HepG2 (cell line): Measurements from ENCODE around the gene PLCB1. TPM values are rescaled to one million over a fixed set of nuclear protein-coding genes. Genes with fewer than 3 reads are reported as not detected.
A peak's percentile ranks its signal among the peaks of the same experiment; 100 is the strongest.

Experiments used
- CCAR2 ChIP-seq: fragments of 200-400 bp; formaldehyde crosslinking; optimal IDR thresholded peaks from 2 replicates; pipeline ENCODE3; 2018; ENCODE audit warnings: low read depth, mild to moderate bottlenecking, low read length, moderate library complexity
- ELF1 ChIP-seq: sonication (generic); formaldehyde crosslinking; IDR thresholded peaks from 2 replicates; pipeline ENCODE4 v1.4.0; 2020; ENCODE audit warnings: missing genetic modification reagents
- ELK4 ChIP-seq: sonication (generic); formaldehyde crosslinking; IDR thresholded peaks from 2 replicates; pipeline ENCODE4 v1.9.0; 2021; ENCODE audit warnings: missing genetic modification reagents, borderline replicate concordance
- FOXO4 ChIP-seq: sonication (generic); formaldehyde crosslinking; conservative IDR thresholded peaks from 2 replicates; pipeline ENCODE4 v1.8.1; 2023; ENCODE audit warnings: missing genetic modification reagents
- HES4 ChIP-seq: sonication (generic); formaldehyde crosslinking; IDR thresholded peaks from 2 replicates; pipeline ENCODE4 v1.9.0; 2021; ENCODE audit warnings: mild to moderate bottlenecking, missing genetic modification reagents, borderline replicate concordance
- KLF12 ChIP-seq: sonication (generic); formaldehyde crosslinking; IDR thresholded peaks from 2 replicates; pipeline ENCODE4 v1.4.0; 2020; ENCODE audit warnings: missing genetic modification reagents, borderline replicate concordance
- MBD4 ChIP-seq: IDR thresholded peaks from 2 replicates; pipeline ENCODE4 v1.6.1; 2012; ENCODE audit warnings: low read length, inconsistent platforms, borderline replicate concordance
- MXI1 ChIP-seq: IDR thresholded peaks from 3 replicates; pipeline ENCODE4 v1.6.1; 2012; ENCODE audit warnings: low read depth, low read length, inconsistent platforms, borderline replicate concordance
- MZF1 ChIP-seq: sonication (generic); formaldehyde crosslinking; IDR thresholded peaks from 2 replicates; pipeline ENCODE4 v1.8.1; 2023; ENCODE audit warnings: mild to moderate bottlenecking, missing genetic modification reagents, borderline replicate concordance
- NRL ChIP-seq: sonication (generic); formaldehyde crosslinking; IDR thresholded peaks from 2 replicates; pipeline ENCODE4 v1.5.0; 2020; ENCODE audit warnings: missing genetic modification reagents, mild to moderate bottlenecking, moderate library complexity, borderline replicate concordance
- PAF1 ChIP-seq: IDR thresholded peaks from 2 replicates; pipeline ENCODE4 v1.6.1; 2016; ENCODE audit warnings: missing genetic modification reagents, missing compliant biosample characterization
- POGZ ChIP-seq: sonication (generic); formaldehyde crosslinking; IDR thresholded peaks from 2 replicates; pipeline ENCODE4 v1.4.0; 2020; ENCODE audit warnings: mild to moderate bottlenecking, missing genetic modification reagents
- SRSF4 ChIP-seq: fragments of 200-400 bp; formaldehyde crosslinking; IDR thresholded peaks from one replicate; pipeline ENCODE4 v1.6.1; 2018; ENCODE audit warnings: mild to moderate bottlenecking, low read depth, low read length, moderate library complexity; ENCODE audit not compliant: poor library complexity, severe bottlenecking
- TFAP4 ChIP-seq: sonication (generic); IDR thresholded peaks from 2 replicates; pipeline ENCODE4 v1.6.1; 2016; ENCODE audit warnings: low read depth, borderline replicate concordance
- ZBTB44 ChIP-seq: sonication (generic); formaldehyde crosslinking; IDR thresholded peaks from 2 replicates; pipeline ENCODE4 v1.4.0; 2020; ENCODE audit warnings: missing genetic modification reagents
- ZIK1 ChIP-seq: sonication (generic); formaldehyde crosslinking; IDR thresholded peaks from 2 replicates; pipeline ENCODE4 v1.5.0; 2020; ENCODE audit warnings: mild to moderate bottlenecking, low read depth, missing genetic modification reagents, borderline replicate concordance
- ZNF17 ChIP-seq: sonication (generic); formaldehyde crosslinking; IDR thresholded peaks from 2 replicates; pipeline ENCODE4 v1.5.0; 2020; ENCODE audit warnings: mild to moderate bottlenecking, missing genetic modification reagents
- ZNF205 ChIP-seq: IDR thresholded peaks from 2 replicates; pipeline ENCODE4 v1.6.1; 2018; ENCODE audit warnings: missing biosample characterization, missing genetic modification reagents
- ZNF230 ChIP-seq: sonication (generic); formaldehyde crosslinking; IDR thresholded peaks from 2 replicates; pipeline ENCODE4 v1.4.0; 2020; ENCODE audit warnings: mild to moderate bottlenecking, missing genetic modification reagents
- ZNF441 ChIP-seq: sonication (generic); formaldehyde crosslinking; IDR thresholded peaks from 2 replicates; pipeline ENCODE4 v1.7.0; 2021; ENCODE audit warnings: missing genetic modification reagents, borderline replicate concordance
- ZNF75D ChIP-seq: sonication (generic); formaldehyde crosslinking; IDR thresholded peaks from 2 replicates; pipeline ENCODE4 v1.8.1; 2023; ENCODE audit warnings: missing genetic modification reagents, mild to moderate bottlenecking, borderline replicate concordance
- ZNF768 ChIP-seq: sonication (generic); formaldehyde crosslinking; IDR thresholded peaks from 2 replicates; pipeline ENCODE4 v1.4.0; 2020; ENCODE audit warnings: missing genetic modification reagents
- polyA plus RNA-seq, 8 experiments: library from polyadenylated mRNA; depleted of rRNA in 3 of 8; stranded (reverse) in 7 of 8; unstranded in 1 of 8; fragments of >200 nt; fragmentation: Illumina TruSeq in 4 of 8; extraction: Trizol in 4 of 8; gene quantifications; 2 replicates each; pipeline versions ENCODE4 v1.2.1 to v1.2.3, GENCODE V29; 2011 to 2016; ENCODE audit warnings: low read depth in 4 of 8, missing spikeins in 1 of 8, mixed read lengths in 1 of 8; ENCODE audit not compliant: insufficient read depth in 1 of 8
- total RNA-seq, 5 experiments: library from RNA; depleted of rRNA; stranded (reverse); fragments of >200 nt; fragmentation: Illumina TruSeq; extraction: Trizol; gene quantifications; 2 replicates each; pipeline ENCODE4 v1.2.3, GENCODE V29; 2016; ENCODE audit warnings: low read depth in 1 of 5
- TF ChIP-seq, protein P1 (sequence below): sonication (generic); formaldehyde crosslinking; IDR thresholded peaks from 2 replicates; pipeline ENCODE4 v1.5.0; 2020; ENCODE audit warnings: missing genetic modification reagents, mild to moderate bottlenecking, borderline replicate concordance
- TF ChIP-seq, protein P2 (sequence below): IDR thresholded peaks from 2 replicates; pipeline ENCODE4 v1.6.1; 2016; ENCODE audit warnings: mild to moderate bottlenecking, missing biosample characterization, missing genetic modification reagents

The PLCB1 gene
- total and polyA plus RNA-seq, 2 of the 13 experiments (the other 11 are each of a cell fraction or from before 2014, with no cell fraction given) = 42.4 to 55.9 TPM

DNA sequence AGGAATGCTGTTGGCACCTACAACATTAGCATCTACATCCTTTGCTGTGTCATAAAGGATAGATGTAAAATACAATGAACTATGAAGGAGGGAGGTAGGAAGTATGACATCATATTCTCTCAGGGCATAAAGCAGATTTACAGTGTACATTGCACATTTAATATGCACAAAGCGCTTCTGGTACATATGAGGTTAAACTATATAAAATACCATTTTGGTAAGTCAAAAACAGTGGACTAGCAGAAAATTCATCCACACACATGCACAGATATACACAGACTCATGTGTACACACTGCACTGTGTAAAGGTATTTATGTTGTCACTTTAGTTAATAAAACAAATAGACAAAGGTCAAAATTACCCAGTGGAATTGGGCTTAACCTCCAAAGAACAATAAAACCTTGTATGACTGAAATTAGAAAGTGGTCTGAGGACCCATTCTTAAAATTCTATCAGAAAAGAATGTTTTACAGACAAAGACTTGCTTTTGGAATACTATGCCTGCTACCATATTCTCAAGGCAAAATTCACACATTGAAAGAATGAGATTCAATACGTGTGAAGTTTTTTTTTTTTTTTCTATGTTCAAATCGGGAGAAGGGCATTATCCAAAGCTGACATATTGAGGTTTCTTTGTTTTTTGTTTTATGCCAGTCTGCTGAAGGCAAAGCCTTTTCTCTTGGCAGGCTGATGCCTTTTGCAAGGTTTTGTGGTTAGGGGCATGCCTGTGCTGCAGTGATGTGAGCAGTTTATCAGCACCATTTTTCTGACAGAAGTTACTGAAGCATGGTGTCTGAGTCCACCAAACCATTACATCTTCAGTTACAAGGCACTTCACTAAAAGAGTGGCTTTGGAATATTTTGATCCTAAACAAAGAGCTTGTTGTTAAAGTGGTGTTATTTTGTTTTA lies 199.0 kb downstream of the PLCB1 start (continued):
- TF ChIP-seq ZNF205 (CRISPR knock-in tag) (0 out of 2 replicates have a peak, but pooled peaks have one; percentile 9), ZIK1 (no peak), ZNF230 (CRISPR knock-in tag) (no peak), ZNF441 (CRISPR knock-in tag) (no peak), FOXO4 (CRISPR knock-in tag) (no peak), ELF1 (CRISPR knock-in tag) (no peak), POGZ (CRISPR knock-in tag) (no peak; the same call in 1 of the 2 replicates), KLF12 (CRISPR knock-in tag) (no peak), ZNF768 (CRISPR knock-in tag) (no peak), SRSF4 (no peak), ZNF75D (no peak), ZBTB44 (CRISPR knock-in tag) (no peak), HES4 (CRISPR knock-in tag) (no peak), MXI1 (peak; percentile 27; the same call in 1 of the 3 replicates), NRL (no peak), ELK4 (CRISPR knock-in tag) (no peak), TFAP4 (no peak), MBD4 (peak; percentile 47; the same call in 1 of the 2 replicates), CCAR2 (no peak), ZNF17 (CRISPR knock-in tag) (no peak), PAF1 (CRISPR knock-in tag) (no peak), MZF1 (CRISPR knock-in tag) (no peak)
- TF ChIP-seq, protein P1, sequence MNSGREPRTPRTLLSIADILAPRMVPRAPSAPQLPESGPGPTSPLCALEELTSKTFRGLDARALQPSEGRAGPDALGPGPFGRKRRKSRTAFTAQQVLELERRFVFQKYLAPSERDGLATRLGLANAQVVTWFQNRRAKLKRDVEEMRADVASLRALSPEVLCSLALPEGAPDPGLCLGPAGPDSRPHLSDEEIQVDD = no peak
- TF ChIP-seq, protein P2, sequence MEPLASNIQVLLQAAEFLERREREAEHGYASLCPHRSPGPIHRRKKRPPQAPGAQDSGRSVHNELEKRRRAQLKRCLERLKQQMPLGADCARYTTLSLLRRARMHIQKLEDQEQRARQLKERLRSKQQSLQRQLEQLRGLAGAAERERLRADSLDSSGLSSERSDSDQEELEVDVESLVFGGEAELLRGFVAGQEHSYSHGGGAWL = no peak
